OCI-LY3 (cell line): Measurements from ENCODE around the gene MRGPRE.

ENCODE experiments used
- H2AFZ ChIP-seq: fragments of 200-600, 300-600 bp; shearing (Covaris generic); 2 replicates; pipeline ENCODE4 v1.6.0; 2014; ENCODE audit warnings: antibody characterized with exemption, low read depth, low read length
- H3K27ac ChIP-seq: fragments of 200-600, 300-600 bp; sonication (generic); 2 replicates; pipeline ENCODE4 v1.5.1; 2014; ENCODE audit warnings: mild to moderate bottlenecking, low read length, moderate library complexity, mixed read lengths
- H3K27me3 ChIP-seq: fragments of 200-600, 300-600 bp; sonication (generic); 2 replicates; pipeline ENCODE4 v1.6.1; 2014; ENCODE audit warnings: low read depth, low read length, mixed read lengths
- H3K36me3 ChIP-seq: fragments of 200-600, 300-600 bp; sonication (generic); replicated peaks from 2 replicates; pipeline ENCODE3; 2014; ENCODE audit warnings: low read depth, low read length, mixed read lengths
- H3K4me1 ChIP-seq: fragments of 300-600, 200-600 bp; sonication (generic); 2 replicates; pipeline ENCODE4 v1.6.1; 2014; ENCODE audit warnings: low read length, mixed read lengths
- H3K4me2 ChIP-seq: fragments of 200-600, 300-600 bp; sonication (generic); 2 replicates; pipeline ENCODE4 v1.6.1; 2014; ENCODE audit warnings: low read length, mixed read lengths
- H3K4me3 ChIP-seq: fragments of 300-600, 200-600 bp; sonication (generic); 2 replicates; pipeline ENCODE4 v1.5.1; 2014; ENCODE audit warnings: antibody characterized with exemption, mild to moderate bottlenecking, low read length, moderate library complexity
- H3K79me2 ChIP-seq: fragments of 300-600, 200-600 bp; shearing (Covaris generic); 2 replicates; pipeline ENCODE4 v1.6.1; 2014; ENCODE audit warnings: mild to moderate bottlenecking, low read length, mixed read lengths
- H3K9ac ChIP-seq: fragments of 300-600, 200-600 bp; shearing (Covaris generic); 2 replicates; pipeline ENCODE4 v1.6.0; 2014; ENCODE audit warnings: mild to moderate bottlenecking, low read length, moderate library complexity
- H3K9me3 ChIP-seq: fragments of 200-600, 300-600 bp; shearing (Covaris generic); 2 replicates; pipeline ENCODE4 v1.6.1; 2014; ENCODE audit warnings: low read length, mixed read lengths; ENCODE audit not compliant: insufficient read depth
- H4K20me1 ChIP-seq: fragments of 200-600, 300-600 bp; sonication (generic); 2 replicates; pipeline ENCODE4 v1.6.1; 2016; ENCODE audit warnings: low read length, mixed read lengths; ENCODE audit not compliant: insufficient read depth
- CTCF ChIP-seq: fragments of 200-600, 300-600 bp; sonication (generic); IDR thresholded peaks from 2 replicates; pipeline ENCODE4 v1.5.1; 2014; ENCODE audit warnings: antibody characterized with exemption, low read length, low read depth
- EZH2phosphoT487 ChIP-seq: fragments of 200-600 bp; shearing (Covaris generic); IDR thresholded peaks from 2 replicates; pipeline ENCODE4 v1.6.1; 2018; ENCODE audit warnings: antibody characterized with exemption, mixed run types, low read depth

Gene MRGPRE

DNA sequence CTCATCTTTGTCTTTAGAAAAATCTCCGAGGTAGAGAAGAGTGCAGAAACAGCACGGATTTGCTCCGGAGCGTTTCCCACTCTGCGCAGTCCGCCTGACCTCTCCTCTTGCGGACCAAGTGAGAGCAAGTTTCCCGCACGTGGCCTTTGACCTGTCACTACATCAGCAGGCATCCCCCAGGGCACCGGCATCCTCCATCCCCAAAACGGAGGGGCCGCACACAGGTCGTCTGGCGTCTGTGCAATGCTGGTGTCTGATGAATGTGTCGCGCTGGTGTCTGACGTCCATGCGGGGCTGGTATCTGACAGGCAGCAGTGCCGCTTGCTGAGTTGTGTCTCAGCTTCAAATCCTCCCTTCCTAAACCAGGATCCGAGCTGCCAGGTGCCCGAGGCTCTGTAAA, 739 bp upstream of the MRGPRE start:
- H2AFZ ChIP-seq, result no peak overlapping the region
- no peaks in the 10 kb centered on the region for H4K20me1 ChIP-seq
- H3K9me3 ChIP-seq, result no peaks in the 10 kb centered on the region
- H3K4me2 ChIP-seq, result no peak overlapping the region
- TF ChIP-seq CTCF (no peak), EZH2phosphoT487 (no peak)
- H3K27me3 ChIP-seq, result 0 out of 2 replicates have a peak, but pooled peaks cover 4% of the 10 kb centered on the region
- H3K36me3 ChIP-seq, result no peaks in the 10 kb centered on the region
- H3K4me3 ChIP-seq, result no peak overlapping the region
- H3K27ac ChIP-seq, result no peak overlapping the region
- H3K9ac ChIP-seq, result no peak overlapping the region
- H3K4me1 ChIP-seq, result no peaks in the 10 kb centered on the region
- no peaks in the 10 kb centered on the region for H3K79me2 ChIP-seq

DNA sequence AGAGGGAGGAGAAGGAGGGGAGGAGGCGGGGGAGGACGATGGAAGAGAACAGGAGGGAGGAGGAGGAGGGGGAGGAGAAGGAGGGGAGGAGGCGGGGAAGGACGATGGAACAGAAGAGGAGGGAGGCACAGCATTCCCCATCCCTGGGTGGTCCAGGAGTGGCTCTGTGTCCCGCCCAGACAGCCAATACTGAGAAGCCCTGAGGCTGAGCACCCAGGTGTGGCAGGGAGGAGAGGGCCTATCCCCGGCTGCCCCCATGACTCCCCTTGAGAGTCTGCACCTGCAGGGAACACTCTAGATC, 717 bp downstream of the MRGPRE start:
- H4K20me1 ChIP-seq, result no peaks in the 10 kb centered on the region
- no peak overlapping the region for H3K27ac ChIP-seq
- H3K4me3 ChIP-seq, result no peak overlapping the region
- no peak overlapping the region for H3K9ac ChIP-seq
- TF ChIP-seq EZH2phosphoT487, result no peak
- TF ChIP-seq CTCF, result no peak
- 0 out of 2 replicates have a peak, but pooled peaks cover 4% of the 10 kb centered on the region for H3K27me3 ChIP-seq
- no peaks in the 10 kb centered on the region for H3K79me2 ChIP-seq
- no peak overlapping the region for H3K4me2 ChIP-seq
- no peaks in the 10 kb centered on the region for H3K4me1 ChIP-seq
- no peaks in the 10 kb centered on the region for H3K36me3 ChIP-seq
- H2AFZ ChIP-seq, result no peak overlapping the region
- no peaks in the 10 kb centered on the region for H3K9me3 ChIP-seq

GRCh38 chr11:3230636-3231549, 1.3 kb downstream of the MRGPRE start:
- H3K79me2 ChIP-seq, result no peaks in the 10 kb centered on the region
- H4K20me1 ChIP-seq, result no peaks in the 10 kb centered on the region
- H3K36me3 ChIP-seq, result no peaks in the 10 kb centered on the region
- no peak overlapping the region for H3K4me3 ChIP-seq
- H3K4me2 ChIP-seq, result no peak overlapping the region
- H2AFZ ChIP-seq, result no peak overlapping the region
- TF ChIP-seq EZH2phosphoT487 (no peak), CTCF (no peak)
- no peak overlapping the region for H3K27ac ChIP-seq
- no peak overlapping the region for H3K9ac ChIP-seq
- 0 out of 2 replicates have a peak, but pooled peaks cover 4% of the 10 kb centered on the region for H3K27me3 ChIP-seq
- no peaks in the 10 kb centered on the region for H3K4me1 ChIP-seq
- no peaks in the 10 kb centered on the region for H3K9me3 ChIP-seq

GRCh38 chr11:3229673-3230630, 2.3 kb downstream of the MRGPRE start:
- no peak overlapping the region for H3K4me2 ChIP-seq
- no peak overlapping the region for H3K4me3 ChIP-seq
- H3K9me3 ChIP-seq, result no peaks in the 10 kb centered on the region
- no peaks in the 10 kb centered on the region for H3K4me1 ChIP-seq
- H3K9ac ChIP-seq, result no peak overlapping the region
- TF ChIP-seq EZH2phosphoT487 (no peak), CTCF (no peak)
- H3K36me3 ChIP-seq, result no peaks in the 10 kb centered on the region
- H3K27me3 ChIP-seq, result 0 out of 2 replicates have a peak, but pooled peaks cover under 1% of the 10 kb centered on the region
- no peak overlapping the region for H3K27ac ChIP-seq
- no peaks in the 10 kb centered on the region for H3K79me2 ChIP-seq
- H2AFZ ChIP-seq, result no peak overlapping the region
- no peaks in the 10 kb centered on the region for H4K20me1 ChIP-seq
